Measurements from ENCODE around the gene DMRTB1.

- TF ChIP-seq TAF1 (IDR thresholded peaks at IDR 0.05; ENCODE audit: low read depth, low read length) (no peak), POLR2AphosphoS5 (IDR thresholded peaks at IDR 0.05; ENCODE audit: low read depth, low read length) (no peak), POLR2A (IDR thresholded peaks at IDR 0.05; ENCODE audit: low read depth, low read length) (no peak)
Observed at GRCh38 chr1:53460211-53460634, 1.0 kb downstream of the DMRTB1 start.
